OCI-M1 (cell line): ENCODE results near the gene SERPINB13.

ENCODE experiments used
- DNase-seq: peaks from one replicate; lab custom pipeline; 2025; lab: John Stamatoyannopoulos, UW

Gene SERPINB13

DNA sequence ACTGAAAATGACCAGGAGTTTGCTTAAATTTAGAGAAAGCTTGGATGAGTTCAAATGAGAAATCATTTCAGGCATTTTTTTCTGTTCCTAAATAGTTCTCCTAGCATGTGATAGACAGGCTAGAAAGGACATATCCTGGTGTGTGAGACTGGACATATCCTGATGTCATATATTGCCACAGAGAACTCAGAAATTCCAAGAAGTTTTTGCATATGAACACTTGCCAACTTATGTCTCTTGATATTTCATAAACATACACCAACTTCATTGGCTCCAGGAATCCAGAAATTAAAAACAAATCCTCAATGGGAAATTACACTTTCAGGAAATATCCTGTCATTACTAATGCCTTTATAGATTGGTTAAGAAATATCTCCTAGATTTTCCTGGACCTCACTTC is 59.8 kb downstream of the SERPINB13 start:
- no peak for DNase-seq

DNA sequence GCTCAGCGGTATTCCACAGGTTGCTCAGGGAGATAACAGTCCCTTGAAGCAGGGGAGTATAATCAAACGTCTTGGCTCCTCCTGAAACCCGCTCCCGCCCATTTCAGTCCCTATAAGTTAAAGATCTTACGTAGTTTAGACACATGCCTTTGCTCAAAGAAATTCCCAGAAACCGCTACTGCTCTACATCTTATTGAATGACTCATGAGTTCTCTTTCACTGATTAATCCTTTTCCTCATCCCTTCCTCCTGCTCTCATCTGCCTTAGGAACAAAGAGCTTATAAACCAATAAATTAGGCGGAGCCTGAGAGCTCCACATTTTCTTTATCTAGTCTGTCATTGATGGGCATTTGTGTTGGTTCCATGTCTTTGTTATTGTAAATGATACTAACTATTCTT is 61.1 kb downstream of the SERPINB13 start:
- DNase-seq, result peak; percentile 56
